ENCODE measurements around the gene G6PC1.

- TF ChIP-seq POLR2AphosphoS5 (IDR thresholded peaks at IDR 0.05) (no peak), CTCF (IDR thresholded peaks at IDR 0.05; ENCODE audit: poor library complexity, severe bottlenecking) (no peak), EZH2 (IDR thresholded peaks at IDR 0.05; ENCODE audit: borderline replicate concordance, insufficient read depth, low read length, poor library complexity, severe bottlenecking) (no peak)
Measured at GRCh38 chr17:42904110-42904469, 3.5 kb downstream of the G6PC1 start.
